SK-N-SH treated with all-trans-retinoic acid at 6 μM for 48 hours (cell line): ENCODE measurements around the gene DLG1.
A peak's percentile ranks its signal among the peaks of the same experiment; 100 is the strongest.

ENCODE experiments used
- ATAC-seq: fragments of 200-7000 bp; cut with Tn5 transposase; 3 replicates; pipeline ENCODE4 v1.9.1; 2020; ENCODE audit warnings: mild to moderate bottlenecking, moderate library complexity
- ARNTL ChIP-seq: fragments of 450-650 bp; formaldehyde crosslinking; IDR thresholded peaks from 2 replicates; pipeline ENCODE4 v1.5.0; 2020; ENCODE audit warnings: low read depth, mild to moderate bottlenecking, moderate library complexity, borderline replicate concordance
- BACH2 ChIP-seq: fragments of 250-450 bp; sonication (Bioruptor Pico); IDR thresholded peaks from 2 replicates; pipeline ENCODE4 v1.9.0; 2021; ENCODE audit warnings: mild to moderate bottlenecking, borderline replicate concordance
- CREB5 ChIP-seq: fragments of 250-450 bp; sonication (Bioruptor Pico); IDR thresholded peaks from 2 replicates; pipeline ENCODE4 v1.5.1; 2020; ENCODE audit warnings: low read depth, mild to moderate bottlenecking, moderate library complexity
- CSDC2 ChIP-seq: fragments of 250-450 bp; sonication (Bioruptor Pico); IDR thresholded peaks from 2 replicates; pipeline ENCODE4 v1.5.0; 2020; ENCODE audit warnings: mild to moderate bottlenecking, moderate library complexity
- CSRNP3 ChIP-seq: fragments of 250-450 bp; sonication (Bioruptor Pico); IDR thresholded peaks from 2 replicates; pipeline ENCODE4 v1.5.1; 2021; ENCODE audit warnings: mild to moderate bottlenecking, moderate library complexity
- ESRRG ChIP-seq: fragments of 250-450 bp; sonication (Bioruptor Pico); IDR thresholded peaks from 2 replicates; pipeline ENCODE4 v1.6.1; 2021; ENCODE audit warnings: mild to moderate bottlenecking
- ISL1 ChIP-seq: fragments of 250-450 bp; sonication (Bioruptor Pico); IDR thresholded peaks from 2 replicates; pipeline ENCODE4 v2.1.2; 2022; ENCODE audit warnings: mild to moderate bottlenecking, moderate library complexity
- OSR1 ChIP-seq: fragments of 250-450 bp; sonication (Bioruptor Pico); IDR thresholded peaks from 2 replicates; pipeline ENCODE4 v1.8.0; 2022; ENCODE audit warnings: moderate library complexity, mild to moderate bottlenecking, inconsistent platforms
- PATZ1 ChIP-seq: fragments of 250-450 bp; sonication (Bioruptor Pico); IDR thresholded peaks from 2 replicates; pipeline ENCODE4 v1.8.0; 2020; ENCODE audit warnings: mild to moderate bottlenecking, moderate library complexity, borderline replicate concordance
- POU6F1 ChIP-seq: fragments of 250-450 bp; sonication (Bioruptor Pico); IDR thresholded peaks from 2 replicates; pipeline ENCODE4 v1.8.0; 2021; ENCODE audit warnings: low read depth, mild to moderate bottlenecking, moderate library complexity, borderline replicate concordance
- PPARA ChIP-seq: fragments of 250-450 bp; sonication (Bioruptor Pico); IDR thresholded peaks from 2 replicates; pipeline ENCODE4 v1.5.0; 2020; ENCODE audit warnings: mild to moderate bottlenecking, borderline replicate concordance
- RARB ChIP-seq: fragments of 250-450 bp; sonication (Bioruptor Pico); IDR thresholded peaks from 2 replicates; pipeline ENCODE4 v1.8.0; 2021; ENCODE audit warnings: mild to moderate bottlenecking, moderate library complexity
- TCF4 ChIP-seq: fragments of 250-450 bp; sonication (Bioruptor Pico); IDR thresholded peaks from 2 replicates; pipeline ENCODE4 v1.8.0; 2021; ENCODE audit warnings: mild to moderate bottlenecking, moderate library complexity, borderline replicate concordance
- TOX ChIP-seq: fragments of 250-450 bp; sonication (Bioruptor Pico); IDR thresholded peaks from 2 replicates; pipeline ENCODE4 v1.8.0; 2021; ENCODE audit warnings: mild to moderate bottlenecking, moderate library complexity, borderline replicate concordance
- ZC3H10 ChIP-seq: fragments of 250-450 bp; sonication (Bioruptor Pico); IDR thresholded peaks from 2 replicates; pipeline ENCODE4 v1.5.1; 2021; ENCODE audit warnings: mild to moderate bottlenecking, moderate library complexity
- ZFP3 ChIP-seq: fragments of 250-450 bp; sonication (Bioruptor Pico); IDR thresholded peaks from 2 replicates; pipeline ENCODE4 v1.5.0; 2020; ENCODE audit warnings: mild to moderate bottlenecking, moderate library complexity
- ZNF565 ChIP-seq: fragments of 450-650 bp; formaldehyde crosslinking; conservative IDR thresholded peaks from 2 replicates; pipeline ENCODE4 v1.5.0; 2020; ENCODE audit warnings: low read depth, mild to moderate bottlenecking, moderate library complexity
- ZNF70 ChIP-seq: fragments of 450-650 bp; formaldehyde crosslinking; IDR thresholded peaks from 2 replicates; pipeline ENCODE4 v1.5.0; 2020; ENCODE audit warnings: mild to moderate bottlenecking, moderate library complexity
- ZNF8 ChIP-seq: fragments of 450-650 bp; formaldehyde crosslinking; IDR thresholded peaks from 2 replicates; pipeline ENCODE4 v1.5.0; 2020; ENCODE audit warnings: mild to moderate bottlenecking, moderate library complexity

DLG1 gene

GRCh38 chr3:197339841-197340520 lies 41.6 kb upstream of the DLG1 start:
- ATAC-seq = peak; percentile 94
- TF ChIP-seq ZNF8 (CRISPR knock-in tag) (no peak), CSRNP3 (CRISPR knock-in tag) (no peak), CREB5 (CRISPR knock-in tag) (no peak), PATZ1 (CRISPR knock-in tag) (no peak), POU6F1 (CRISPR knock-in tag) (no peak), CSDC2 (CRISPR knock-in tag) (no peak), ESRRG (no peak), OSR1 (CRISPR knock-in tag) (no peak), ZC3H10 (CRISPR knock-in tag) (no peak), RARB (CRISPR knock-in tag) (no peak)
- TF ChIP-seq, all 23 proteins: peak for 0

GRCh38 chr3:197338586-197338985 lies 40.2 kb upstream of the DLG1 start:
- no peak for ATAC-seq

GRCh38 chr3:197337656-197338055 lies 39.2 kb upstream of the DLG1 start:
- TF ChIP-seq PPARA (no peak), TCF4 (CRISPR knock-in tag) (no peak), ZFP3 (no peak), BACH2 (no peak), CSDC2 (CRISPR knock-in tag) (no peak), ESRRG (no peak)
- TF ChIP-seq, all 23 proteins: peak for 0
- no peak for ATAC-seq

More at GRCh38 chr3:197338586-197338985, 40.2 kb upstream of the DLG1 start:
- TF ChIP-seq ISL1 = no peak
- no peak for TF ChIP-seq RARB (CRISPR knock-in tag)
- TF ChIP-seq OSR1 (CRISPR knock-in tag) = no peak
- no peak for TF ChIP-seq CSDC2 (CRISPR knock-in tag)
- no peak for TF ChIP-seq TCF4 (CRISPR knock-in tag)
- no peak for TF ChIP-seq POU6F1 (CRISPR knock-in tag)
- TF ChIP-seq BACH2 = no peak
- TF ChIP-seq CSRNP3 (CRISPR knock-in tag) = no peak
- TF ChIP-seq, all 23 proteins: peak for 0

- ATAC-seq = no peak
- no peak for TF ChIP-seq ZNF565 (CRISPR knock-in tag)
- TF ChIP-seq TOX = no peak
- no peak for TF ChIP-seq PATZ1 (CRISPR knock-in tag)
- TF ChIP-seq CSRNP3 (CRISPR knock-in tag) = no peak
- no peak for TF ChIP-seq RARB (CRISPR knock-in tag)
- no peak for TF ChIP-seq ARNTL (CRISPR knock-in tag)
- TF ChIP-seq POU6F1 (CRISPR knock-in tag) = no peak
- TF ChIP-seq CSDC2 (CRISPR knock-in tag) = no peak
- TF ChIP-seq ESRRG = no peak
- no peak for TF ChIP-seq OSR1 (CRISPR knock-in tag)
- TF ChIP-seq ZNF70 (CRISPR knock-in tag) = no peak
- TF ChIP-seq ISL1 = no peak
Measured at GRCh38 chr3:197337214-197337613, 38.8 kb upstream of the DLG1 start.
